GM15510 (cell line): ENCODE data around the gene ZNF629.

Experiments used
- POLR2A ChIP-seq: IDR thresholded peaks from 3 replicates; pipeline ENCODE4 v1.6.1; 2011; ENCODE audit warnings: borderline replicate concordance; ENCODE audit not compliant: insufficient read length; ENCODE audit errors: extremely low read depth

ZNF629 gene

GRCh38 chr16:30787613-30788378 is 791 bp upstream of the ZNF629 start:
- no peak for TF ChIP-seq POLR2A

GRCh38 chr16:30786115-30786935 is 680 bp downstream of the ZNF629 start:
- TF ChIP-seq POLR2A = no peak

- no peak for TF ChIP-seq POLR2A
Measured at GRCh38 chr16:30785126-30786106, 1.6 kb downstream of the ZNF629 start.

DNA sequence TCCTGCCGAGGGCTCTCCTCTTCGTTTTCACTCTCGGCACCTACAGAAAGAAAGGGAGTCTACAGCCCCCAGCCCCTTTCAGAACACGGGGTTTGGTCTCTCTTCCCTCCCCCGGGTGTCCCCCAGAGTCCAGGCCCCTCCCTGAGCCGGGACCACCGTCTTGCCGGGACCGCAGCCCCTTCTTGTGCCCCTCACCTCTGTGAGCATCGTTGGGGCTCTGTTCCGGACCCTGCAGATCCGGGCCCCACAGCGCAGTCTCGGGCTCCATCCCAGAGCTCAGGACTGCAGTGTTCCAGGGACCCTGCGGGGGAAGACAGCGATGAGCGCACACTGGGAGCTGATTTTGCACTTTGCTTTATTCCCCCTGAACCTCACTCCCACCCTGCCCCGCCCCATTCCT is 2.8 kb downstream of the ZNF629 start:
- no peak for TF ChIP-seq POLR2A

GRCh38 chr16:30783280-30784109 is 3.5 kb downstream of the ZNF629 start:
- no peak for TF ChIP-seq POLR2A

DNA sequence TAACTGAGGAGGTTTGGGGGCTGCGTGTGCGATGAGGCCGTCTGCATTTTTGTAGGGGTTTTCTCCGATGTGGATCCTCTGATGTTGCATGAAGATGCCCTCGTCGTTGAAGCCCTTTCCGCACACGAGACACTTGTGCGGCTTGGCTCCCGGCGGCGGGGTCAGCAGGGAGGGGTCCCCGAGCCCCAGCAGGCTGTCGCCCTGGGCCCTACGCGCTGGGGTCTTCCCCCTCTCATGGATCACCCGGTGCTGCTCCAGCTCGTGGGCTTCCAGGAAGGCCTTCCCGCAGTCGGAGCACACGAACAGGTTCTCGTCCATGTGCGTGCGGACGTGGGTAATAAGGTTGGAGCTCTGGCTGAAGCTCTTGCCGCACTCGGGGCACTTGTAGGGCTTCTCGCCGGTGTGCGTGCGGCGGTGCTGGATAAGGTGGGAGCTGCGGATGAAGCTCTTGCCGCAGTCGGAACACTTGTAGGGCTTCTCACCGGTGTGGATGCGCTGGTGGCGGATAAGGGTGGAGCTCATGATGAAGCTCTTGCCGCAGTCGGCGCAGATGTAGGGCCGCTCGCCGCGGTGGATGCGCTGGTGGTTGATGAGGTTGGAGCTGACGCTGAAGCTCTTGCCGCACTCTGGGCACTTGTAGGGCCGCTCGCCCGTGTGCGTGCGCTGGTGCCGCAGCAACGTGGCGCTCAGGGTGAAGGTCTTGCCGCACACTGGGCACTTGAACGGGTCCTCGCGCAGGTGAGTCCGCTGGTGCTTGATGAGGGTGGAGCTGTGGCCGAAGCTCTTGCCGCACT is 4.3 kb downstream of the ZNF629 start:
- TF ChIP-seq POLR2A = no peak

DNA sequence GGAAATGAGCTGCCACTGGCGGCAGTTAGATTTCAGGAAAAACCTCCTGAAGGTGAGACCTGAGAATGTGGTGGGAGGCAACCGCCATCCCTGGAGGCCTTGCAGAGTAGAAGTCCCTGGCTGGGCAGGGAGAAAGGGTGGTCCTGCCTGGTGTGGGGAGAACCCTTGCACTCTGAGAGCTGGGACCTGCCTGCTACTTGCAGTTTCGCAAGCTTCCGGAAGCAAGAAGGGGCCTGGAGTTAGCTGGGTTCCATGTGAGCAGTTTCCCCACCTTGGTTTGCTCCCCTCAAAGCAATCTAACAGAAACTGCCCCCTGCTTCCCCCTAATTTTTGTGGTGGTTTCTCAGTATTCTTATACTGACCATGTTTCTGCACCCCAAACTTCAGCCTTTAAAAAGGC is 6.5 kb downstream of the ZNF629 start:
- no peak for TF ChIP-seq POLR2A

GRCh38 chr16:30780021-30780420 is 7.0 kb downstream of the ZNF629 start:
- TF ChIP-seq POLR2A = no peak

- no peak for TF ChIP-seq POLR2A
Measured at GRCh38 chr16:30779596-30779995, 7.4 kb downstream of the ZNF629 start.

DNA sequence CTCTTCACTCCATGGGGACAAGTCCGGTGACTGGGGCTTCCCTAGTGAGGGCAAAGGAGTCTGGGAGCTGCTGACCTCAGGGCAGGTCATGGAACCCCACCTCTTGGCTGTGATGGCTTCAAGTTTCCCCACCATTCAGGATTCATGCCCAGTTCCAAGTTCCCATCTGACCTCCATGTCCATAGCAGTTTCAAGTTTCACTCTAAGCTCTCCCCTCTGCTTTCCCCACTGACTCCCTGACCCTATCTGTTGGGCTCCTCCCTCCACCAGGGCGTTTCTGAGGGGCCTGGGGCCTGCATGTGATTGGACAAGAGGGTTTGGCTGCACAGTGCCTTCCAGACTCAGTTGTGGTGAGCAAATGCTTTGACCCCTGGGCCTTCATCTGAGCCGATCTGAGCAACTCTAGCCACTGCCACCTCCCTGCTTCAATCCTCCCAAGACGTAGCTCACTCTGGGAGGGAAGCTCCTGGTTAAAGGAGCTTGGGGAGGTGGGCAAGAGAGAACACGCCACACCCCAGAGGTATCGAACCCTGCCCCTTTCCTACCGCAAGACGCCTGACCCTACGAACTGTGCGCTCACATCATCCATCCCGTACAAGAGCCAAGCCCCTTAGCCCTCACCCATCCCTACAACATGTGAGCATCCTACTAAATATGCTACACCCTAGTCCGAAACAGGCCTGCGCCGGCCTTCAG is 8.3 kb downstream of the ZNF629 start:
- no peak for TF ChIP-seq POLR2A

DNA sequence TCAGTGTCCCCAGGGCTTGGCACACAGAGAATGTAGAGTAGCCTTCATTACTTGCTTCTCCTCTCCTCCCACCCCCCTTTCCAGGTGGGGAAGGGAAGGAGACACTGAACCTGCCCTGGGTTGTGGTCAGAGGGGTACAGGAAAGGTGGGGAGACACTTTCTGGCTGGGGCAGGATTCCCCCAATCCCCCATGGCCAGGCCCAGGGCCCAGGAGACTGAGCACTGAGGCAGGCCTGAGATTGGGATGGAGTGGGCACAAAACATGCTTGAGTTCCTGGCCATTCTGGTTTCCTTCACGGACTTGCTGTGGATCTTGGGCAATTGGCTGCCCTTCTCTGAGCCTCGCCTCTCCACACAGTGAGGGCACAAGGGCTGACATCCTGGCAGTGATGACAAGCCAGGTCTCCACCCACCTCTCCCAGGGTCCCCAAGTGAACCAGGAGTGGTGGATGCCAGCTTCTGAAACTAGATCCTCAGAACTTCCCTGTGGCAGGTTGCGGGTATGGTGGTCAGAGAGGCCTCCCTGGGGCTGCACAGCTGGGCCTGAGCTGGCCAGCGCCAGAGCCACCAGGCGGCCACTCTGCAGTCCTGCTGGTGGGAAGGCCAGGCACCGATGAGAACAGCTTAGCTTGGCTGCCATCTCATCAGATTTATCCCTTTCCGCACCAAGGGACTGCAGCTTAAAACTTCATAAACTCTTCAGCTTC is 9.3 kb downstream of the ZNF629 start:
- TF ChIP-seq POLR2A = no peak
